LNCAP (cell line): ENCODE results near the gene APMAP.

Experiments used
- CTCF ChIP-seq: fragments of 450-650 bp; IDR thresholded peaks from 2 replicates; pipeline ENCODE4 v1.5.1; 2017; ENCODE audit warnings: mild to moderate bottlenecking

The APMAP gene

GRCh38 chr20:25022680-25023079 lies 30.1 kb upstream of the APMAP start:
- no peak for TF ChIP-seq CTCF

GRCh38 chr20:25021336-25021735 lies 28.8 kb upstream of the APMAP start:
- no peak for TF ChIP-seq CTCF

- no peak for TF ChIP-seq CTCF
Measured at GRCh38 chr20:25020901-25021301, 28.4 kb upstream of the APMAP start.

- TF ChIP-seq CTCF: no peak
Measured at GRCh38 chr20:25020345-25020744, 27.8 kb upstream of the APMAP start.

GRCh38 chr20:25019381-25020155 lies 27.0 kb upstream of the APMAP start:
- TF ChIP-seq CTCF: no peak

- no peak for TF ChIP-seq CTCF
Measured at GRCh38 chr20:25018841-25019240, 26.3 kb upstream of the APMAP start.

- no peak for TF ChIP-seq CTCF
Measured at GRCh38 chr20:25018425-25018824, 25.9 kb upstream of the APMAP start.

GRCh38 chr20:25017257-25017803 lies 24.8 kb upstream of the APMAP start:
- no peak for TF ChIP-seq CTCF
